HT1080 (cell line): Measurements from ENCODE around the gene NDNF. TPM values are rescaled to one million over a fixed set of nuclear protein-coding genes. Genes with fewer than 3 reads are reported as not detected.

Experiments used
- DNase-seq: peaks from one replicate; pipeline ENCODE4 v3.0.0-alpha.2; 2015; ENCODE audit warnings: low read depth
- total RNA-seq: library from RNA; depleted of rRNA; stranded (reverse); fragments of >200 nt; shearing (Covaris generic); gene quantifications from 2 replicates; pipeline ENCODE4 v1.2.3, GENCODE V29; 2014

NDNF gene
- total RNA-seq, 1 experiment from 2014 or later: 0.27 TPM

DNA sequence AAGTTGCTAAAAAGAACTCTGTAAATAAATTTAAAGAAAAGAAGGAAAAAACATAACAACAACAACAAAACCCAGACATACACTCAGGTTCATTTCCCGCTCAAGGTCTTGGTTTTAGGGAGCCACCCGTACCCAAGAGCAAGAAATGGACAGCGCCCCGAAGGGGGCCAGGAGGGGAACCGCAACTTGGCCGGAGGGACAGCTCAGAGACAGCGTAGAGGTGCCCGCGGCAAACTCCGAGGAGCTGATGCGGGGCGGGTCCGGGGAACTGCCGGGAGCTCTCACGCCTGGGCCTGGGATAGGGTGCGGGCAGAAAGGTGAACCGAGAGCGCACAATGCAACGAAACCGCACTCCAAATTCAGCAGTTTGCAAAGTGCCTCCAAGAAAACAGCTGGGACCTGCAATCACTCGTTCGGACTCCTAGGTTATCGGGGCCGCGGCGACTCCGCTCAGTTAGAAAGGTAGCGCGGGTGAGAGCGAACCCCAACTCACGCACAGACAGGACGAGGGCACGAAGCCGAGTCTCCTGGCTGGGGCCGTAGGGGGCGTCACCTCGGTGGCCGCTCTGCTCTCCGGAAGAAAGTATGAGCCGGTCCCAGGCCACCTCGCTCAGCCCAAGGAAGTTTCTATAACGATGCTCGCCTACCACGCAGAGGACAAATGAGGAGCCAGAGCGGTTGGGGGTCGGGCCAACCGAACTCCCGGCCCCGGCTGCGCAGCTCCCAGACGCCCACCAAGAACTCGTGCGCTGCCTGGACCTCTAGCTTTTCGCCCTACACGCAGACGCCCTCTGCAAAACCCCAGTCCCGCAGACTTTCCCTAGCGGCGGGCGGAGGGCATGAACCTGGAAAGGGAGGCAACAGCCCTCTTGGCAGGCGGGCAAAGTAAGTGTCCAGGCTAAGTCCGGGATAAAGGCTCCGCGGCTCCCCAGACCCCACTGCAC is 1.4 kb downstream of the NDNF start:
- peak; percentile 37 for DNase-seq

DNA sequence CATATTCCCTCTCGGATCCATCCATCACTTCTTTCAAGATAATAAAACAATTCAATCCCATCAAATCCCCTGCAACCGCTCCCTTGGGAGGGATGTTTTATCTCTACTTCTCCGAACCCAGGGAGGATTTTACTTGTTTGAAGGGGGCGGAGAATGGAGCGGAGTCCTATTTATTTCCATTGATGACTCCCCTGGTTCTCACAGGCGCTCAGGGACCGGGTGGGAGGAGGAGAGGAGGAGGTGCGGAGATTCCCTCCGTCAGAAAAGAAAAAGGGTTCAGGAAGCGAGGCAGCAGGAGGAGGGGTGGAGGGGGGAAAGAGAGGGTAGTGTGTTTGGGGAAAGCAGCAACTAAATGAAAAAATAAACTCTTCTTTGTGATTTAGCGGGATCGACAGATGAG is 2.1 kb downstream of the NDNF start:
- DNase-seq: no peak

DNA sequence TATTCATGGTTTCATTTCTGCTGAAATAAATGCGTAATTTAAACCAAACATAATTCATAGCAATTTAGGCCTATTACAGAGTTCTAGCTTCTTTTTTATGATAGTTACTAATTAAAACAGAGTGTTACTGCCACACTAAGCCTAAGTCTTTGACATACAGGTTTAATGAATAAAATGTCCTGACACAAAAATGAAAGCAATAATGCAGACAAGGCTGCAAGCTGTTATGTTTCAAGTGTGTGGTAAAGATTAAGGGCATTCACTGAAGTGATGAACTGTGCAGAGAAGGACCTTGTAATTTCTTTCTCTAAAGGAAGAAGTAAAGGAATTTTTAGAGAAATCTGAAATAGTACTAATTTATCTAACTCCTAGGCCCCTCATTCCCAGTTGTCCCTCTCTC is 2.9 kb downstream of the NDNF start:
- no peak for DNase-seq

- no peak for DNase-seq
These were observed 7.9 kb downstream of the NDNF start for GRCh38 chr4:121064482-121064881.

- DNase-seq: no peak
These were observed 9.8 kb downstream of the NDNF start for GRCh38 chr4:121062521-121062920.

GRCh38 chr4:121061861-121062260 is 10.5 kb downstream of the NDNF start:
- no peak for DNase-seq

DNA sequence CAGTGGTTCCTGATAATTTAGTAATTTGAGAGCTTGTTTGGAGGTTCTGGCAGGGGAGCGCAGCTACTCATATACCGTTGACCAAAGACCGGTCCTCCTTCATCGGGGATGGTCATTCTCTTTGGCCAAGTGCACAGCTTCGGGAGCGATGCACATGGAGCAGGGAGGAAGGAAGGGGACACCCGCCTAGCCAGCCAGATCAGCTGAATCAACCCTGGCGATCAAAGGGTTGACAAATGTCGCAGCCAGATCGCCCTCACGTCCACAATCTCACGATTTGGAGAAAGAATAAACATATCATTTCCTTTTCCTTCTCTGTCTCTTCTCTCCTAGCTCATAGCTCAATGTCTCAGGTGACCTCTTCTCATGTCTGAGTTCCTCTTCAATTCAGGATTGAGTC is 11.1 kb downstream of the NDNF start:
- DNase-seq: no peak

DNA sequence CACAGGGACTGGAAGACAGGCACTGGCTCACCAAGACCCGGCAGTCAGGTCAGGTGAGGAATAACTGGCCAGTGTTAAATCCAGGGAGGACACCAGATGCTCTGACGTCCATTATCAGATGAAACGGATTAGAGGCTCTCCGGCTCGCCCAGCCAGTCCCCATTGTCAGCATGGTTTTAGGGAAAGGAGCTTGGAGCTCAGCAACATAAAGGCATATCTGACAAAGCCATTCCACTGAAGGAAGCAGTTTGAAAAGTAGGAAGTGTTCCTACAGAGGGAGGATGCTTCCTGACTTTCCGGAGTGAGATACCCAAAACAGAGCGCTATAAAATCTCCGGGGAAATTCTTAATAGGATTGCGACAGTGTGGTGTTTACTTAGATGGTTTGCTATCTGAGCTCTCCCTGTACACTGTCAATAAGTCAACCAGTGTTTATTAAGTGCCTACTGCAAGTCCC is 14.8 kb downstream of the NDNF start:
- no peak for DNase-seq

GRCh38 chr4:121056066-121056465 is 16.3 kb downstream of the NDNF start:
- no peak for DNase-seq

DNA sequence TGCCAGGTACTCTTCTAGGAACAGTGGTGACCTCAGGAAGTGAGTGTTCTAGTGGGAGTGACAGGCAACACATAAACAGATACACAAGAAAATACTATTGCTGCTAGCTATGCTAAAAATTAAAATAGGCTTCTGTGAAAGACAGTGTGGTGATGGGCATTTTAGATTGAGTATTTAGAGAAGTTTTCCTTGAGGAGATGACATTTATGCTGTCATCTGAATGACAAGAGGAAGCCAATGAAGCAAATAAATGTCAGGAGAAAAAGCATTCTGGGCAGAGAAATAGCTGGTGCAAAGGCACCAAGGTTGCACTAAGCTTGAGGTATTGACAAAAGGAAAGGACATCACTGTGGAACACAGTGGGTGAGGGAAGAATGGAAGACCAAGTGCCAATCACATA is 18.0 kb downstream of the NDNF start:
- no peak for DNase-seq

GRCh38 chr4:121053601-121054143 is 18.7 kb downstream of the NDNF start:
- peak; percentile 42 for DNase-seq

DNA sequence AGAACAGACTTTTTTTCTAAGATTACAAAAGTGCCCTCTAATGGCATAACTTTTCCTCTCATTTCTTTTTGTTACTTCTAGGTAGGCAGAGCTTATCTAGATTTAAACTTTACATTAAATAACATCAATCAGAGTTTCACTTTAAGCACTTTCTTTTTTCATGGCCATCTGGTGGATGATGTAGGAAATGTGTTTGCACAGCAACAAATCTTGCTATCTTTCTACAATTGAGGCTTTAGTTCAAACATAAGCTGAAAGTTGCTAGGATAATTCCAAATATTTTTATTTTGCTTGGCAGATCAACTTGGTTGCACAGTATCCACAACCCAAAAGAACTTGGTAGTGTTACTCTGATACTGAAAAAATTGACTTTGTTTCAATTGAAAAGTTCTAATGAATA is 22.0 kb downstream of the NDNF start:
- no peak for DNase-seq

GRCh38 chr4:121049072-121049599 is 23.2 kb downstream of the NDNF start:
- DNase-seq: no peak

DNA sequence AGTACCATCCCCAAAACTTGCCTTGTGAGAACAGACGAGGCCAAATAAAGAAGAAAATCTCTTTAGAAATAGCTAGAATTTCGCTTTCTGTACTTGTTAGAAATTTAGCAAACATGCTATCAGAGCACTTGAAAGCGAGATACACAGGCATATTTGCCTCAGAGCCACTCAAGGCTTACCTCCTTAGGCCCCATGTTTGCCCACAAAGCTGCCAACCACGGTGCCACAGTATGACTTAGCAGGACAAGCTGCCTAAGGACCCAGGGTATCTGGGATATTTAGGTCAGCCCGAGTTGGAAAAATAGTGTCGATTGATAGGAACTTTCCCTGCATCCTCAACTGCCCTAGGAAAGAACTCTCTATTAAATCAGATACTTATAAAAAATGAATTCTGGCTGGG is 24.2 kb downstream of the NDNF start:
- no peak for DNase-seq

DNA sequence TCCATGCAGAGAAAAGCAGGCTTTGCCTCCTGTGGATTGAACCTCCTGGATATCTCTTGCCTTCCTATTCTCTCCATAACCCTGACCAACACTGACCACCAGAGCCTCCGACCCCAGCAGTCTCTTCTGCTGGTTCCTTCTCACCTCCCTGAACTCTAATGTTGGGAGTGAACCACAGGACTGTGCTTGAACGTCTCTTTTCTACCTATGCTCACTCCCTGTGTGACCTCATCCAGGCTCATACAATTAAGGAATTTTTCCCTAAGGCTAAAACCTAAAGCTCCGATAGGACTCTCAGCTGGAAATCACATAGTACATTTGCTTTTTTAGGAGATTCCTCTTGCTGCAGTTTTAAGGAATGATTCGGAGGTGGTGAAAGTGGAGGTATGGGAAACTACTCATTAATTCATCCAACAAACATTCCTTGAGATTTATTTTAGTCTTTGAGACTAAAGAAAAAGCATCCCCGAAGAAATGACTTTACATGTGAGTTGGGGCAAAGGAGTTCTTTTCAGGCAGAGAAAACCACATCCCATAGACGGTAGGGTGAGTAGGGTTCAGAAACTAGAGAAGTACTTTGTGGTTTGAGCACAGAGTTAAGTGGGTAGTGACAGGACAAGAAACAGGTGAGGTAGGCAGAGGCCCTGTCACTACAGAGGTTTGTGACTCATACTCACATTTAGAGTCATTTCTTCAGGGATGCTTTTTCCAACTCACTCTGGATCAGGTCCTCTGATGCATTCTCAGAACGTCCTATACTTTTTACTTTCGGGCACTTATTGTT is 30.8 kb downstream of the NDNF start:
- DNase-seq: peak; percentile 32

- DNase-seq: peak; percentile 20
These were observed 38.3 kb downstream of the NDNF start for GRCh38 chr4:121034017-121034416.

DNA sequence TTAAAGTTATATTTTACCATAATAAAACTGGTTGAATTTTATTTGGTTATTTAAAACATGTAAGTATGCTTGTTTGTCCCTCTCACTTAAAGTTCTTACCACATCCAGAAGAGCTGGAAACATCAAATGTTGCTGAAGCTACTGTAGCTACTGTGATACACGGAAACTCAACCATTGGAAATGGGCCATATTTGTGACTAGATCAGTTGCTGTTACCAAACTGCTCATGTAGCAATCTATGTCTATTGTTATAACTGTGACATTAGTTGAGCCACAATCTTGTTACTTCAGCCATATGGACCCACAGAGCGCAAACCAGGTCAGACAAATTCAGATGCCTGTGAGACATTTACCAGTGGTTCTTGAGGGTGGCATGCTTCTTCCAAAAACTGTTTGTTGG is 41.6 kb downstream of the NDNF start:
- DNase-seq: no peak

DNA sequence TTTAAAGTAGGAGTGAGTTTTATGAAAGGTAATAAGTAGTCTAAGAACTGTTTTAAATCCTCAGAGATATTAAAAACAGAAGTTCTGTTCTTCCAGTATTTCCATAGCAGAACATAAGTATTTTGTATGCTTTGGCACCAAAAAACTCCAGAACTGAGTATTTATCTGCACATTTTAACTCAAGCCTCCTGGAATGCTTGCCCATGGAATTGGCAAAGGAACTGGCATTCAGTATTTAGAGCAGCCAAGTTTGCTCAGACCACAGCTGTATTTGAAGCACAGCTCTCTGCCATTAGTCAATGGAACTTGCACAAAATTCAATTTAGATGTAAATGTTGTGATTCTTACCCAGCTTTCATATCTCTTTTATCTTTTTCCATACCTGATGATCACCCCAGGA is 42.2 kb downstream of the NDNF start:
- no peak for DNase-seq

DNA sequence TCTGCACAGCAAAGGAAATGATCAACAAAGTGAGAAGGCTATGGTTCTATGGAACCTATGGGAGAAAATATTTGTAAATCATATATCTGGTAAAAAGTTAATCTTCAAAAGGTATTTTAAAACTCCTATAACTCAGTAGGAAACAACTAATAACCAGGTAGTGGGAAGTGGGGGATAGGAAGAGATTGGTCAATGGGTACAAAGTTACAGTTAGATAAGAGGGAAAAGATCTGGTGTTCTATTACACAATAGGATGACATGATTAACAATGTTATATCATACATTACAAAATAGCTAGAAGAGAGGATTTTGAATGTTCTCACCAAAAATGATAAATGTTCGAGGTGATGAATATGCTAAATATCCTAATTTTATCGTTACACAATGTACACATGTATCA is 46.3 kb downstream of the NDNF start:
- DNase-seq: no peak

GRCh38 chr4:121025540-121025939 is 46.8 kb downstream of the NDNF start:
- DNase-seq: no peak

DNA sequence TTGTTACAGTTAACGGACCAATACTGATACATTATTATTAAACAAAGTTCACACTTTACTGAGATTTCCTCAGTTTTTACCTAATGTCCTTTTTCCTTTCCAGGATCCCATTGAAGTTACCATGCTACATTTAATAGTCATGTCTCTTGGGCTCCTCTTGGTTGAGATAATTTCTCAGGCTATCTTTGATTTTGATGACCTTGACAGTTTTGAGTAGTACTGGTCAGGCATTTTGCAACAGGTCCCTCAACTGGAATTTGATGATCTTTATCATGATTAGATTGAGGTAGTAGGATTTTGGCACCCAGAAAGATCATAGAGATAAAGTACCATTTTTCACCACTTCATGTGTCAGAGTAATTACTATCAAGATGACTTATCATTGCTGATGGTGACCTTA is 53.8 kb downstream of the NDNF start:
- DNase-seq: no peak

DNA sequence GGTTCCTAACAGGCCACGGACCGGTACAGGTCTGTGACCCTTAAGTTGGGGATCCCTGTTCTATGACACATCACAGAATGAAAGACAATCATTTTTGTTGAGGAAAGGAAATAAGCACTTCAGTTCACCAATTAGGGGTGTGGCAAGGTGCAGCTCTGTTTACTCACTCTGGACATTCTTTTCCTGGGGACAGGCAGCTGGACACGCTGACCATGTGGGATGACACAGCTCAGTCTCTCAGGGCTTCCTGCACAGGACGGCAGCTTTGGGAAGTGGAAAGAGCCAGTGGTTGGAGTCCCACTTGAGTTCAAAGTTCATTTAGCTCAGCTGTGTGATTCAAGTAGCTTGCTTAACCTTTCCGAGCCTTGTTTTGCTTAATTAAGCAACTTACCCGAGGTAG is 55.7 kb downstream of the NDNF start:
- no peak for DNase-seq
